Measurements from ENCODE around the gene KIAA1671. TPM values are rescaled to one million over a fixed set of nuclear protein-coding genes. Genes with fewer than 3 reads are reported as not detected.

Gene KIAA1671
- total and polyA plus RNA-seq, 9 of the 15 experiments (the other 6 are each of a cell fraction or from before 2014, with no cell fraction given): under 0.01 to 0.11 (median 0.02) TPM; not detected in 5

- TF ChIP-seq RERE (CRISPR knock-in tag; IDR thresholded peaks at IDR 0.05; ENCODE audit: borderline replicate concordance) (no peak), FOS (IDR thresholded peaks at IDR 0.05; ENCODE audit: extremely low read depth, insufficient read length) (no peak), FOXA1 (IDR thresholded peaks at IDR 0.05; ENCODE audit: borderline replicate concordance) (no peak), TSC22D4 (tag; IDR thresholded peaks at IDR 0.05) (no peak), ESRRB (CRISPR knock-in tag; IDR thresholded peaks at IDR 0.05; ENCODE audit: borderline replicate concordance) (no peak), ZNF347 (CRISPR knock-in tag; IDR thresholded peaks at IDR 0.05; ENCODE audit: low read depth) (no peak), ETV6 (IDR thresholded peaks at IDR 0.05; ENCODE audit: borderline replicate concordance in 1 of 2, low read depth in 2 of 2, low read length in 1 of 2) (no peak), ETV6 (CRISPR knock-in tag; IDR thresholded peaks at IDR 0.05; ENCODE audit: borderline replicate concordance) (no peak), ZKSCAN1 (IDR thresholded peaks at IDR 0.05; ENCODE audit: low read depth, low read length) (no peak), CBX1 (IDR thresholded peaks at IDR 0.05; ENCODE audit: low read depth) (no peak)
These were observed 149.5 kb downstream of the KIAA1671 start (continued) for GRCh38 chr22:25101986-25102385.
